ENCODE data around the gene CNPY1.
"Not testable (repeated sequence)": the region's sequence is repeated elsewhere in the genome, so short reads cannot be mapped to it uniquely, and the experiment has no call there.

Gene CNPY1

GRCh38 chr7:155546449-155546848 is at the start of gene CNPY1:
Gene CNPY1 (minus strand): TSS chr7:155546559. CDS start chr7:155545929, 630 bp downstream.
- DNase-seq (ENCODE audit: low spot score) = not testable (repeated sequence)

GRCh38 chr7:155594961-155595366 is 48.6 kb upstream of the CNPY1 start:
- no peak for DNase-seq (ENCODE audit: low spot score)

- no peak for DNase-seq (ENCODE audit: low spot score)
These were observed 47.9 kb upstream of the CNPY1 start for GRCh38 chr7:155594163-155594732.

- no peak for DNase-seq (ENCODE audit: low spot score)
These were observed 47.3 kb upstream of the CNPY1 start for GRCh38 chr7:155593461-155594162.

GRCh38 chr7:155591055-155591775 is 44.9 kb upstream of the CNPY1 start:
- no peak for DNase-seq (ENCODE audit: low spot score)

GRCh38 chr7:155590215-155591018 is 44.1 kb upstream of the CNPY1 start:
- DNase-seq (ENCODE audit: low spot score) = no peak

GRCh38 chr7:155589001-155589980 is 42.9 kb upstream of the CNPY1 start:
- DNase-seq (ENCODE audit: low spot score) = no peak

- DNase-seq (ENCODE audit: low spot score) = no peak
These were observed 42.2 kb upstream of the CNPY1 start for GRCh38 chr7:155588468-155588998.

- no peak for DNase-seq (ENCODE audit: low spot score)
These were observed 41.1 kb upstream of the CNPY1 start for GRCh38 chr7:155587486-155587885.

- no peak for DNase-seq (ENCODE audit: low spot score)
These were observed 40.6 kb upstream of the CNPY1 start for GRCh38 chr7:155586843-155587440.

- no peak for DNase-seq (ENCODE audit: low spot score)
These were observed 39.6 kb upstream of the CNPY1 start for GRCh38 chr7:155585951-155586350.

- no peak for DNase-seq (ENCODE audit: low spot score)
These were observed 39.2 kb upstream of the CNPY1 start for GRCh38 chr7:155585532-155585895.

- DNase-seq (ENCODE audit: low spot score) = no peak
These were observed 38.6 kb upstream of the CNPY1 start for GRCh38 chr7:155584763-155585531.

GRCh38 chr7:155584261-155584660 is 37.9 kb upstream of the CNPY1 start:
- no peak for DNase-seq (ENCODE audit: low spot score)

GRCh38 chr7:155583636-155584035 is 37.3 kb upstream of the CNPY1 start:
- DNase-seq (ENCODE audit: low spot score) = no peak

- no peak for DNase-seq (ENCODE audit: low spot score)
These were observed 35.6 kb upstream of the CNPY1 start for GRCh38 chr7:155581954-155582353.

GRCh38 chr7:155581107-155581830 is 34.9 kb upstream of the CNPY1 start:
- DNase-seq (ENCODE audit: low spot score) = no peak

GRCh38 chr7:155580367-155580766 is 34.0 kb upstream of the CNPY1 start:
- no peak for DNase-seq (ENCODE audit: low spot score)

GRCh38 chr7:155579565-155579964 is 33.2 kb upstream of the CNPY1 start:
- DNase-seq (ENCODE audit: low spot score) = no peak

Data from CD4-positive, alpha-beta T cell treated with Interleukin-6 at 100 ng/mL for 8 hours (primary cell).